Bronchial epithelial cell (primary cell): Measurements from ENCODE around the gene BAIAP2L2. TPM values are rescaled to one million over a fixed set of nuclear protein-coding genes. Genes with fewer than 3 reads are reported as not detected.
"Not testable (repeated sequence)": the region's sequence is repeated elsewhere in the genome, so short reads cannot be mapped to it uniquely, and the experiment has no call there.

Experiments used
- DNase-seq: peaks from one replicate; pipeline ENCODE4 v3.0.0-alpha.2; 2010; ENCODE audit warnings: low read depth
- FAIRE-seq: peaks from 2 replicates; lab custom pipeline; 2011; peaks lifted over from hg19 to GRCh38; lab: Jason Lieb, UNC
- H3K27me3 ChIP-seq: 2 replicates; pipeline ENCODE4 v1.5.1; 2011; ENCODE audit warnings: low read length; ENCODE audit not compliant: control insufficient read depth, insufficient read depth
- H3K36me3 ChIP-seq: 2 replicates; pipeline ENCODE4 v1.5.1; 2011; ENCODE audit warnings: low read length; ENCODE audit not compliant: control insufficient read depth, insufficient read depth
- H3K4me3 ChIP-seq: 2 replicates; pipeline ENCODE4 v1.5.1; 2011; ENCODE audit warnings: mild to moderate bottlenecking, low read depth, low read length, control low read depth
- total RNA-seq: library from RNA; depleted of rRNA; stranded (reverse); fragments of >200 nt; gene quantifications from 2 replicates; pipeline ENCODE4 v1.2.1, GENCODE V29; 2014
- TF ChIP-seq, protein P1 (sequence below): IDR thresholded peaks from 2 replicates; pipeline ENCODE4 v1.5.1; 2011; ENCODE audit warnings: mild to moderate bottlenecking, moderate library complexity, low read length, control low read depth, inconsistent platforms; ENCODE audit not compliant: insufficient read depth, severe bottlenecking

BAIAP2L2 gene, protein sequence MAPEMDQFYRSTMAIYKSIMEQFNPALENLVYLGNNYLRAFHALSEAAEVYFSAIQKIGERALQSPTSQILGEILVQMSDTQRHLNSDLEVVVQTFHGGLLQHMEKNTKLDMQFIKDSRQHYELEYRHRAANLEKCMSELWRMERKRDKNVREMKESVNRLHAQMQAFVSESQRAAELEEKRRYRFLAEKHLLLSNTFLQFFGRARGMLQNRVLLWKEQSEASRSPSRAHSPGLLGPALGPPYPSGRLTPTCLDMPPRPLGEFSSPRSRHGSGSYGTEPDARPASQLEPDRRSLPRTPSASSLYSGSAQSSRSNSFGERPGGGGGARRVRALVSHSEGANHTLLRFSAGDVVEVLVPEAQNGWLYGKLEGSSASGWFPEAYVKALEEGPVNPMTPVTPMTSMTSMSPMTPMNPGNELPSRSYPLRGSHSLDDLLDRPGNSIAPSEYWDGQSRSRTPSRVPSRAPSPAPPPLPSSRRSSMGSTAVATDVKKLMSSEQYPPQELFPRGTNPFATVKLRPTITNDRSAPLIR
- total RNA-seq: 0.26 and 0.38 TPM in 2 replicates

DNA sequence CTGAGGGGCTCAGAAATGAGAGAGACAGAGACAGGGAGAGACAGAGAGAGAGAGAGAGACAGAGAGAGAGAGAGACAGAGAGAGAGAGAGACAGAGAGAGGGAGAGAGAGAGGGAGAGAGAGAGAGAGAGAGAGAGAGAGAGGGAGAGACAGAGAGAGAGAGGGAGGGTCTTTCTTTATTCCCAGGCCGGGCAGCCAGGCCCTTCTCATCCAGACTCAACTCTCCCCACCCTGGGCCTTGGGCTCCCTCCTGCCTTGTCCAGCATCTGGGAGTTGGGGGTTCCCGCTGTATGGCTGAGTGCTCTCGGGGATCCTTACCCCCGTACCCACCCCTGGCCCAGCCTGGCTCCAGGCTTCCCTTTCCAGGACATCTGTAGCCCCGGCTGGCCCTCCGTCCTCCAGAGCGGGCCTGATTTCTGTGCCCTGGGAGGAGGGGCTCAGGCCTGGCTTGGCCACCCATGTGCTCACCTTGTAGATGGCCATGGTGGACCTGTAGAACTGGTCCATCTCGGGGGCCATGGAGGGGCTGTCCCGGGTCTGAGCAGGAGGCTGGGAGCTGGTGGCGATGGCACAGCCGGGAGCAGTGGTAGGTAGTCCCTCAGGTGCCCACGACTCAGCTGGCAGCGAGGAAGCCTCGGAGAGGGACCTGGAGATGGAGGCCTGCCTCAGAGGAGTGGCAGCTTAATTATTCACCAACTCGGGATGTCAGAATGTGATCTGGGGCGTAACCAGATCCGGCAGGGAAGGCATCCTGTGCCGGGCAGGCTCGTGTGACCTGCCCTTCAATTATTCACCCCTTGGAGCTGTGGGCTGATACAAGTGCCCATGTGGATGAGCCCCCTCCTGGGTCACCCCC lies at the start of gene BAIAP2L2:
BAIAP2L2 (minus strand) TSS at position 677 of the 855 bp plus-strand sequence; CDS start at position 518, 159 bp downstream.
- peak; percentile 43 for FAIRE-seq
- Histone ChIP-seq H3K36me3 (peaks cover 4% of the 10 kb centered on the region), H3K4me3 (no peak within 1 kb of the TSS), H3K27me3 (no peaks in the 10 kb centered on the region)
- TF ChIP-seq, protein P1, sequence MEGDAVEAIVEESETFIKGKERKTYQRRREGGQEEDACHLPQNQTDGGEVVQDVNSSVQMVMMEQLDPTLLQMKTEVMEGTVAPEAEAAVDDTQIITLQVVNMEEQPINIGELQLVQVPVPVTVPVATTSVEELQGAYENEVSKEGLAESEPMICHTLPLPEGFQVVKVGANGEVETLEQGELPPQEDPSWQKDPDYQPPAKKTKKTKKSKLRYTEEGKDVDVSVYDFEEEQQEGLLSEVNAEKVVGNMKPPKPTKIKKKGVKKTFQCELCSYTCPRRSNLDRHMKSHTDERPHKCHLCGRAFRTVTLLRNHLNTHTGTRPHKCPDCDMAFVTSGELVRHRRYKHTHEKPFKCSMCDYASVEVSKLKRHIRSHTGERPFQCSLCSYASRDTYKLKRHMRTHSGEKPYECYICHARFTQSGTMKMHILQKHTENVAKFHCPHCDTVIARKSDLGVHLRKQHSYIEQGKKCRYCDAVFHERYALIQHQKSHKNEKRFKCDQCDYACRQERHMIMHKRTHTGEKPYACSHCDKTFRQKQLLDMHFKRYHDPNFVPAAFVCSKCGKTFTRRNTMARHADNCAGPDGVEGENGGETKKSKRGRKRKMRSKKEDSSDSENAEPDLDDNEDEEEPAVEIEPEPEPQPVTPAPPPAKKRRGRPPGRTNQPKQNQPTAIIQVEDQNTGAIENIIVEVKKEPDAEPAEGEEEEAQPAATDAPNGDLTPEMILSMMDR: no peak
- DNase-seq: no peak

DNA sequence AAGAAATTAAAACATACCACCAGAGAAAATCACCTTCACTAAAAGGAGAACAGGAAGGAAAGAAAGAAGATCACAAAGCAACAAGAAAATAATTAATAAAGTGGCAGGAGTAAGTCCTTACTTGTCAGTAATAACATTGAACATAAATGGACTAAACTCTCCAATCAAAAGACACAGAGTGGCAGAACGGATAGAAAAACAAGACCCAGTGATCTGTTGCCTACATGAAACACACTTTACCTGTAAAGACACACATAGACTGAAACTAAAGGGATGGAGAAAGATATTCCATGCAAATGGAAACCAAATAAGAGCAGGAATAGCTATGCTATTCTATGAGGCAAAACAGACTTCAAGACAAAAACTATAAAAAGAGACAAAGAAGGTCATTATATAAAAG lies 45.2 kb upstream of the BAIAP2L2 start:
- H3K4me3 ChIP-seq: no peak overlapping the region
- no peak for FAIRE-seq
- TF ChIP-seq, protein P1: no peak
- no peaks in the 10 kb centered on the region for H3K36me3 ChIP-seq
- no peak for DNase-seq
- H3K27me3 ChIP-seq: no peaks in the 10 kb centered on the region

DNA sequence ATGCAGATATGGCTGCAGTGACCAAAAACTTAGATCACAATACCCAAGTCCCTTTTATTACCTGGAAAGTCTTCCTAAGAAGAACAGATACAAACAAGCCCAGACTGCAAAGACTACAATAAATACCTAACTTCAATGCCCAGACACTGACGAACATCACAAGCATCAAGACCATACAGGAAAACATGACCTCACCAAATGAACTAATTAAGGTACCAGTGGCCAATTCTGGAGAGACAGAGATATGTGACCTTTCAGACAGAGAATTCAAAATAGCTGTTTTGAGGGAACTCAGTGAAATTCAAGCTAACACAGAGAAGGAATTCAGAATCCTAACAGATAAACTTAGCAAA lies 44.1 kb upstream of the BAIAP2L2 start:
- not testable (repeated sequence) for FAIRE-seq, H3K4me3 ChIP-seq, H3K27me3 ChIP-seq, H3K36me3 ChIP-seq
- DNase-seq: peak; percentile 53

DNA sequence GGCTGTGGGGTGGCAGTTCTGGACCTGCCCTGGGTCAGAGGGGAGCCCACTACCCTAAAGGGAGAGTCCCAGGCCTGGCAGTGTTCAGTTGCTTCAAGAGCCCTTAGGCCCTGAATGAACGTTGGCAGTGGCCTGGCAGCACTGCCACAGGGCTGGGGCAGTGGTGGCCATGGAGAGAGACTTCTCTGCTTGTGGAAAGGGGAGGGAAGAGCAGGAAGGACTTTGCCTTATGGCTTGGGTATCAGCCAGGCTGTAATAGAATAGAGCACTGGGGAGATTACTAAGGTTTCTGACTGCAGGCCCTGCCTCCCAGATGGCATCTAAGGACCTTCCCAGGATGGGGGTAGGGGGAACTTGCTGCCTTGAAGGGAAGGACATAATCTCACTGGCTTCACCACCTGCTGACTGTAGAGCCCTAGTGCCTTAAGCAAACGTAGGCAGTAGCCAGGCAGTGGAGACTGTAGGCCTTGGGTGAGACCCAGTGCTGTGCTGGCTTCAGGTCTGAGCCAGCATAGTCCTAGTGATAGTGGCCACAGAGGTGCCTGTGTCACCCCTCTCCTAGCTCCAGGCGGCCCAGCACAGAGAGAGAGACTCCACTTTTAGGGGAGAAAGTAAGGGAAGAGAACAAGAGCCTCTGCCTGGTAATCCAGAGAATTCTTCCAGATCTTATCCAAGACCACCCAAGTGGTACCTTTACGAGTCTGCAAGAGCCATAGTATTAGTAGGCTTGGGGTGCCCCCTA lies 43.5 kb upstream of the BAIAP2L2 start:
- Histone ChIP-seq H3K27me3 (no peaks in the 10 kb centered on the region), H3K36me3 (no peaks in the 10 kb centered on the region), H3K4me3 (no peak overlapping the region)
- TF ChIP-seq, protein P1: no peak
- FAIRE-seq (no peak), DNase-seq (no peak)

DNA sequence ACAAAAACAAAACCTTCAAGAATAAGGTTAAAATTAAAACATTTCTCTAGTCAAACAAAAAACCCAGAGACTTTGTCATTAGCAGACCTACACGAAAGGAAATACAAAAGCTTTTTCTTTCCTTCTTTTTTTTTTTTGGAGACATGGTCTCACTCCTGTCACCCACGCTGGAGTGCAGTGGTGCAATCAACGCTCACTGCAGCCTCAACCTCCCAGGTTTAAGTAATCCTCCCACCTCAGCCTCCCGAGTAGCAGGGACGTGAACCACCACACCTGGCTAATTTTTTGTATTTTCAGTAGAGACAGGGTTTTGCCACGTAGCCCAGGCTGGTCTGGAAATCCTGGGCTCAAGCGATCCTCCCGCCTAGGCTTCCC lies 40.6 kb upstream of the BAIAP2L2 start:
- no peaks in the 10 kb centered on the region for H3K27me3 ChIP-seq
- no peak overlapping the region for H3K4me3 ChIP-seq
- FAIRE-seq (no peak), DNase-seq (no peak)
- TF ChIP-seq, protein P1: no peak
- no peaks in the 10 kb centered on the region for H3K36me3 ChIP-seq
